SK-N-SH (cell line): Measurements from ENCODE around the gene C2orf42. TPM values are rescaled to one million over a fixed set of nuclear protein-coding genes. Genes with fewer than 3 reads are reported as not detected.

ENCODE experiments used
- CTCF ChIA-PET: fragments of 300-600, 350-600 bp; formaldehyde crosslinking; extraction: SDS; loops from one replicate; lab custom pipeline; 2021; lab: Yijun Ruan, JAX
- POLR2A ChIA-PET: fragments of 350-600 bp; sonication (Branson Sonifier 250); formaldehyde crosslinking; extraction: SDS; loops from one replicate; lab custom pipeline; 2020; ENCODE audit warnings: antibody characterized with exemption, inconsistent platforms; lab: Yijun Ruan, JAX
- DNase-seq: peaks from one replicate; pipeline ENCODE4 v3.0.0; 2012
- H2AFZ ChIP-seq: fragments of 200-600 bp; sonication (generic); 2 replicates; pipeline ENCODE4 v1.8.1; 2016; ENCODE audit warnings: antibody characterized with exemption, mild to moderate bottlenecking, low read depth
- H3F3A ChIP-seq: fragments of 200-600 bp; sonication (generic); replicated peaks from 2 replicates; pipeline ENCODE3; 2016; ENCODE audit warnings: antibody characterized with exemption, mild to moderate bottlenecking; ENCODE audit not compliant: insufficient read depth
- H3K27ac ChIP-seq, 2 experiments: fragments of 200-500 bp in 1 of 2; fragments of 200-600 bp in 1 of 2; sonication (Bioruptor generic) in 1 of 2; sonication (generic), shearing (Covaris generic) in 1 of 2; 2 replicates each; pipeline versions ENCODE4 v1.5.1 to v1.6.1; 2014 to 2016; ENCODE audit warnings: low read depth in 2 of 2, inconsistent platforms in 1 of 2, low read length in 1 of 2, mild to moderate bottlenecking in 1 of 2, mixed read lengths in 1 of 2
- H3K27me3 ChIP-seq: fragments of 200-600 bp; sonication (generic), shearing (Covaris generic); 2 replicates; pipeline ENCODE4 v1.6.1; 2016; ENCODE audit warnings: mixed run types; ENCODE audit not compliant: insufficient read depth
- H3K36me3 ChIP-seq, 2 experiments: fragments of 200-500 bp in 1 of 2; fragments of 200-600 bp in 1 of 2; sonication (Bioruptor generic) in 1 of 2; sonication (generic) in 1 of 2; replicated peaks in 1 of 2; 2 replicates each; pipeline versions ENCODE3 to v1.5.1; 2014 to 2016; ENCODE audit warnings: low read length in 1 of 2, mild to moderate bottlenecking in 1 of 2; ENCODE audit not compliant: insufficient read depth in 2 of 2, control insufficient read depth in 1 of 2
- H3K4me1 ChIP-seq, 2 experiments: fragments of 200-500 bp in 1 of 2; fragments of 200-600 bp in 1 of 2; sonication (Bioruptor generic) in 1 of 2; sonication (generic), shearing (Covaris generic) in 1 of 2; 2 replicates each; pipeline versions ENCODE4 v1.5.1 to v1.6.1; 2014 to 2016; ENCODE audit warnings: low read depth in 1 of 2, low read length in 1 of 2, mixed run types in 1 of 2; ENCODE audit not compliant: insufficient read depth in 2 of 2, control insufficient read depth in 1 of 2
- H3K4me2 ChIP-seq: fragments of 200-600 bp; sonication (generic), shearing (Covaris generic); 2 replicates; pipeline ENCODE4 v1.6.1; 2017; ENCODE audit warnings: mixed run types
- H3K4me3 ChIP-seq, 2 experiments: fragments of 200-500 bp in 1 of 2; fragments of 200-600 bp in 1 of 2; sonication (Bioruptor generic) in 1 of 2; sonication (generic), shearing (Covaris generic) in 1 of 2; 2 replicates each; pipeline versions ENCODE4 v1.5.1 to v1.8.1; 2014 to 2016; ENCODE audit warnings: low read depth in 2 of 2, inconsistent platforms in 1 of 2, low read length in 1 of 2, mild to moderate bottlenecking in 1 of 2, mixed read lengths in 1 of 2, moderate library complexity in 1 of 2
- H3K79me2 ChIP-seq: fragments of 200-600 bp; sonication (generic); 2 replicates; pipeline ENCODE4 v1.8.1; 2017; ENCODE audit warnings: mild to moderate bottlenecking; ENCODE audit not compliant: insufficient read depth
- H3K9ac ChIP-seq: fragments of 200-600 bp; sonication (generic); 2 replicates; pipeline ENCODE4 v1.6.1; 2017; ENCODE audit warnings: mixed run types
- H3K9me2 ChIP-seq: fragments of 200-600 bp; sonication (generic); 2 replicates; pipeline ENCODE4 v1.6.1; 2017; ENCODE audit warnings: mixed run types
- H3K9me3 ChIP-seq: fragments of 200-600 bp; sonication (generic); 2 replicates; pipeline ENCODE4 v1.6.1; 2017; ENCODE audit warnings: mixed run types, mild to moderate bottlenecking, moderate library complexity
- H4K20me1 ChIP-seq: fragments of 200-600 bp; sonication (generic); 2 replicates; pipeline ENCODE4 v1.6.1; 2017; ENCODE audit warnings: mild to moderate bottlenecking, mixed run types; ENCODE audit not compliant: insufficient read depth
- ELF1 ChIP-seq: IDR thresholded peaks from 2 replicates; pipeline ENCODE4 v1.4.0; 2012
- FOSL2 ChIP-seq: IDR thresholded peaks from 2 replicates; pipeline ENCODE4 v1.4.0; 2012; ENCODE audit warnings: low read depth, mild to moderate bottlenecking, moderate library complexity, borderline replicate concordance
- FOXJ3 ChIP-seq: sonication (generic); formaldehyde crosslinking; IDR thresholded peaks from 2 replicates; pipeline ENCODE4 v1.5.1; 2020; ENCODE audit warnings: mild to moderate bottlenecking, missing genetic modification reagents
- GABPA ChIP-seq: IDR thresholded peaks from 2 replicates; pipeline ENCODE4 v1.4.0; 2012; ENCODE audit warnings: low read depth, mild to moderate bottlenecking
- MXI1 ChIP-seq: IDR thresholded peaks from 2 replicates; pipeline ENCODE4 v1.6.1; 2012; ENCODE audit warnings: mild to moderate bottlenecking, low read depth, low read length, improper control_type of control experiment
- NFIC ChIP-seq: IDR thresholded peaks from 2 replicates; pipeline ENCODE4 v1.4.0; 2012; ENCODE audit warnings: borderline replicate concordance
- NRF1 ChIP-seq: IDR thresholded peaks from 2 replicates; pipeline ENCODE4 v1.6.1; 2012; ENCODE audit warnings: low read depth, mild to moderate bottlenecking, low read length
- PBX3 ChIP-seq: IDR thresholded peaks from 2 replicates; pipeline ENCODE4; 2012
- POLR2AphosphoS5 ChIP-seq: IDR thresholded peaks from 2 replicates; pipeline ENCODE4 v1.6.1; 2012; ENCODE audit warnings: low read depth, low read length
- RCOR1 ChIP-seq: fragments of 150-350 bp; IDR thresholded peaks from 2 replicates; pipeline ENCODE4 v1.6.1; 2017; ENCODE audit warnings: antibody characterized with exemption, low read length
- RXRA ChIP-seq: IDR thresholded peaks from 2 replicates; pipeline ENCODE4 v1.4.0; 2012; ENCODE audit warnings: low read depth, mild to moderate bottlenecking, borderline replicate concordance
- TCF12 ChIP-seq: IDR thresholded peaks from 2 replicates; pipeline ENCODE4 v1.4.0; 2012
- TEAD4 ChIP-seq: IDR thresholded peaks from 2 replicates; pipeline ENCODE4 v1.4.0; 2012; ENCODE audit warnings: mild to moderate bottlenecking, borderline replicate concordance; ENCODE audit not compliant: insufficient read depth
- WGBS: methylation state at CpG from one replicate; pipeline ENCODE4 v1.1.6; 2017; ENCODE audit warnings: low lambda C conversion rate; 5-methylcytosine and 5-hydroxymethylcytosine counted together
- polyA plus RNA-seq, 3 experiments: library from polyadenylated mRNA; depleted of rRNA; stranded (reverse); fragments of >200 nt; gene quantifications; 2 replicates each; pipeline ENCODE4 v1.2.3, GENCODE V29; 2012
- TF ChIP-seq, protein P1 (sequence below): fragments of 150-350 bp; IDR thresholded peaks from 2 replicates; pipeline ENCODE4 v1.6.1; 2017; ENCODE audit warnings: antibody characterized with exemption, low read length, low read depth, borderline replicate concordance
- TF ChIP-seq, protein P2 (sequence below): fragments of 150-350 bp; IDR thresholded peaks from 2 replicates; pipeline ENCODE4 v1.6.1; 2016; ENCODE audit warnings: mild to moderate bottlenecking, low read depth, low read length
- TF ChIP-seq, protein P3 (sequence below): IDR thresholded peaks from 2 replicates; pipeline ENCODE4 v1.6.1; 2012; ENCODE audit warnings: mild to moderate bottlenecking, low read depth, low read length, moderate library complexity
- TF ChIP-seq, protein P4 (sequence below): IDR thresholded peaks from 2 replicates; pipeline ENCODE4 v1.4.0; 2012; ENCODE audit warnings: low read depth, borderline replicate concordance

C2orf42 gene
- polyA plus RNA-seq, 1 of the 3 experiments (the other 2 are of a cell fraction), result 5.1 TPM

DNA sequence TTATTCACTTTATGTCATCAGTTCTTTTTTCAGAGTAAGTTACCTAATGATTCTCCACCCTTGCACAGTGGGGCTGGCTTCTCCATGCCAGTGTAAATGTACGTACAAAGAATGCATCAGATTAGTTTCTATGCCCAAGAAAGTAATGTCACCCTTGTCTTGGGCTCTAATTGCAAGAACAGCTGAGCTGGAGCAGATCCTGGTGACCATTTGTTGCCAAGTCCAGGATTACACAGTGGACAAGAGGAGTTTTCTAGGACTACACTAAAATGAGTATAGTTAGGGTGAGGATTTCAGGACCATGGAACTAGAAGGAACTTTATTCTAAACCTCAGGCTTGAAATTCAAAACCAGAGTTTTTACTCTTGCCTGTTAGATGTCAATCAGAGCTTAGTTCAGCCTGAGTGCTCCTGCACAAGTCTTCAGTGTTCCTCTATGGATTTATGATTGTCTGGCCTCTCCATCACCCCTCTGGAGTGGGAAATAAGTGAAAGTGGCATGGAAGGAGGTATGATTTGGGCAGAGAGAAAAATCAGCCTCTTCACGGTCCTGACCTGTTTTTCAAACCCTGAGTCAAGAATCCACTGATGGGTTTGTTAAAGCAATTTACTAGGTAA, 73.8 kb downstream of the C2orf42 start:
- Histone ChIP-seq H3K27me3 (no peaks in the 10 kb centered on the region), H3K9me2 (no peaks in the 10 kb centered on the region), H3K36me3 (no peaks in the 10 kb centered on the region), H3K4me3 (no peak overlapping the region), H2AFZ (no peak overlapping the region), H3K4me2 (no peak overlapping the region), H3K27ac (no peak overlapping the region), H3K9ac (no peak overlapping the region), H3F3A (peaks cover 8% of the 10 kb centered on the region), H3K4me1 (peaks cover 2 to 9% of the 10 kb centered on the region in 2 experiments; a peak in 2 of 4 replicates), H3K9me3 (no peaks in the 10 kb centered on the region), H4K20me1 (no peaks in the 10 kb centered on the region), H3K79me2 (no peaks in the 10 kb centered on the region)
- ChIA-PET CTCF (interaction anchor here (1.2 kb wide), 1 partner anchor 205 kb away, joined by 3 read pairs; no protein-coding TSS in a partner anchor), POLR2A (no interaction called here)
- TF ChIP-seq, protein P1, sequence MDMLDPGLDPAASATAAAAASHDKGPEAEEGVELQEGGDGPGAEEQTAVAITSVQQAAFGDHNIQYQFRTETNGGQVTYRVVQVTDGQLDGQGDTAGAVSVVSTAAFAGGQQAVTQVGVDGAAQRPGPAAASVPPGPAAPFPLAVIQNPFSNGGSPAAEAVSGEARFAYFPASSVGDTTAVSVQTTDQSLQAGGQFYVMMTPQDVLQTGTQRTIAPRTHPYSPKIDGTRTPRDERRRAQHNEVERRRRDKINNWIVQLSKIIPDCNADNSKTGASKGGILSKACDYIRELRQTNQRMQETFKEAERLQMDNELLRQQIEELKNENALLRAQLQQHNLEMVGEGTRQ, result no peak
- TF ChIP-seq FOSL2 (no peak), NFIC (no peak), POLR2AphosphoS5 (no peak), FOXJ3 (CRISPR knock-in tag) (no peak), RXRA (no peak), GABPA (no peak), PBX3 (no peak), TEAD4 (no peak), MXI1 (no peak), NRF1 (no peak), RCOR1 (no peak), TCF12 (no peak), ELF1 (no peak)
- TF ChIP-seq, protein P2, sequence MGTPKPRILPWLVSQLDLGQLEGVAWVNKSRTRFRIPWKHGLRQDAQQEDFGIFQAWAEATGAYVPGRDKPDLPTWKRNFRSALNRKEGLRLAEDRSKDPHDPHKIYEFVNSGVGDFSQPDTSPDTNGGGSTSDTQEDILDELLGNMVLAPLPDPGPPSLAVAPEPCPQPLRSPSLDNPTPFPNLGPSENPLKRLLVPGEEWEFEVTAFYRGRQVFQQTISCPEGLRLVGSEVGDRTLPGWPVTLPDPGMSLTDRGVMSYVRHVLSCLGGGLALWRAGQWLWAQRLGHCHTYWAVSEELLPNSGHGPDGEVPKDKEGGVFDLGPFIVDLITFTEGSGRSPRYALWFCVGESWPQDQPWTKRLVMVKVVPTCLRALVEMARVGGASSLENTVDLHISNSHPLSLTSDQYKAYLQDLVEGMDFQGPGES, result no peak
- TF ChIP-seq, protein P3, sequence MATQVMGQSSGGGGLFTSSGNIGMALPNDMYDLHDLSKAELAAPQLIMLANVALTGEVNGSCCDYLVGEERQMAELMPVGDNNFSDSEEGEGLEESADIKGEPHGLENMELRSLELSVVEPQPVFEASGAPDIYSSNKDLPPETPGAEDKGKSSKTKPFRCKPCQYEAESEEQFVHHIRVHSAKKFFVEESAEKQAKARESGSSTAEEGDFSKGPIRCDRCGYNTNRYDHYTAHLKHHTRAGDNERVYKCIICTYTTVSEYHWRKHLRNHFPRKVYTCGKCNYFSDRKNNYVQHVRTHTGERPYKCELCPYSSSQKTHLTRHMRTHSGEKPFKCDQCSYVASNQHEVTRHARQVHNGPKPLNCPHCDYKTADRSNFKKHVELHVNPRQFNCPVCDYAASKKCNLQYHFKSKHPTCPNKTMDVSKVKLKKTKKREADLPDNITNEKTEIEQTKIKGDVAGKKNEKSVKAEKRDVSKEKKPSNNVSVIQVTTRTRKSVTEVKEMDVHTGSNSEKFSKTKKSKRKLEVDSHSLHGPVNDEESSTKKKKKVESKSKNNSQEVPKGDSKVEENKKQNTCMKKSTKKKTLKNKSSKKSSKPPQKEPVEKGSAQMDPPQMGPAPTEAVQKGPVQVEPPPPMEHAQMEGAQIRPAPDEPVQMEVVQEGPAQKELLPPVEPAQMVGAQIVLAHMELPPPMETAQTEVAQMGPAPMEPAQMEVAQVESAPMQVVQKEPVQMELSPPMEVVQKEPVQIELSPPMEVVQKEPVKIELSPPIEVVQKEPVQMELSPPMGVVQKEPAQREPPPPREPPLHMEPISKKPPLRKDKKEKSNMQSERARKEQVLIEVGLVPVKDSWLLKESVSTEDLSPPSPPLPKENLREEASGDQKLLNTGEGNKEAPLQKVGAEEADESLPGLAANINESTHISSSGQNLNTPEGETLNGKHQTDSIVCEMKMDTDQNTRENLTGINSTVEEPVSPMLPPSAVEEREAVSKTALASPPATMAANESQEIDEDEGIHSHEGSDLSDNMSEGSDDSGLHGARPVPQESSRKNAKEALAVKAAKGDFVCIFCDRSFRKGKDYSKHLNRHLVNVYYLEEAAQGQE, result no peak
- TF ChIP-seq, protein P4, sequence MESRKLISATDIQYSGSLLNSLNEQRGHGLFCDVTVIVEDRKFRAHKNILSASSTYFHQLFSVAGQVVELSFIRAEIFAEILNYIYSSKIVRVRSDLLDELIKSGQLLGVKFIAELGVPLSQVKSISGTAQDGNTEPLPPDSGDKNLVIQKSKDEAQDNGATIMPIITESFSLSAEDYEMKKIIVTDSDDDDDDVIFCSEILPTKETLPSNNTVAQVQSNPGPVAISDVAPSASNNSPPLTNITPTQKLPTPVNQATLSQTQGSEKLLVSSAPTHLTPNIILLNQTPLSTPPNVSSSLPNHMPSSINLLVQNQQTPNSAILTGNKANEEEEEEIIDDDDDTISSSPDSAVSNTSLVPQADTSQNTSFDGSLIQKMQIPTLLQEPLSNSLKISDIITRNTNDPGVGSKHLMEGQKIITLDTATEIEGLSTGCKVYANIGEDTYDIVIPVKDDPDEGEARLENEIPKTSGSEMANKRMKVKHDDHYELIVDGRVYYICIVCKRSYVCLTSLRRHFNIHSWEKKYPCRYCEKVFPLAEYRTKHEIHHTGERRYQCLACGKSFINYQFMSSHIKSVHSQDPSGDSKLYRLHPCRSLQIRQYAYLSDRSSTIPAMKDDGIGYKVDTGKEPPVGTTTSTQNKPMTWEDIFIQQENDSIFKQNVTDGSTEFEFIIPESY, result no peak
- WGBS, result 97% methylated on average over 2 of the region's 2 CpGs
- no peak for DNase-seq
